Measurements from ENCODE around the gene POLR2L. TPM values are rescaled to one million over a fixed set of nuclear protein-coding genes. Genes with fewer than 3 reads are reported as not detected.

Gene POLR2L
- total and polyA plus RNA-seq, 2 of the 13 experiments (the other 11 are each of a cell fraction or from before 2014, with no cell fraction given) = 104 to 114 TPM

GRCh38 chr11:799641-800316, 42.5 kb downstream of the POLR2L start:
- no peak overlapping the region for H3K4me3 ChIP-seq (replicated peaks in 1 of 3; ENCODE audit: insufficient read depth in 1 of 3, low read depth in 2 of 3, low read length in 3 of 3)
- DNase-seq (ENCODE audit: low spot score) (no peak), FAIRE-seq (no peak), ATAC-seq (no peak)
- intact Hi-C loops (cut with micrococcal nuclease; ENCODE audit: unreplicated experiment) (no loop called here), in situ Hi-C loops (cut with HindIII; ENCODE audit: extremely low pct_ligation_motif_present, low pct_unique_long_range_greater_than_20kb) (no loop called here)
- POLR2A ChIA-PET = no interaction called here
- TF ChIP-seq RFX1 (IDR thresholded peaks at IDR 0.05) = no peak
- no peak for TF ChIP-seq REXO4 (CRISPR knock-in tag; IDR thresholded peaks at IDR 0.05; ENCODE audit: borderline replicate concordance)
- peak; percentile 29; the same call in 1 of the 2 replicates for TF ChIP-seq RBFOX2 (IDR thresholded peaks at IDR 0.05; ENCODE audit: low read depth, low read length)
- no peak for TF ChIP-seq BORCS8-MEF2B (CRISPR knock-in tag; IDR thresholded peaks at IDR 0.05)
- no peaks in the 10 kb centered on the region; a peak in 1 of 5 replicates for H3K27me3 ChIP-seq (ENCODE audit: control insufficient read depth in 1 of 2, insufficient read depth in 2 of 2, low read length in 2 of 2)
- no TSS peak for BruUV-seq (replicated peaks)
- CTCF ChIA-PET (ENCODE audit: low intra/inter-chr PET ratio, low total read pairs) = no interaction called here
- peaks cover 14% of the 10 kb centered on the region for H3K4me1 ChIP-seq (ENCODE audit: insufficient read depth, low read length)
- H3K9ac ChIP-seq (ENCODE audit: insufficient read depth, low read depth, low read length) = no peak overlapping the region
- no peaks in the 10 kb centered on the region for H4K20me1 ChIP-seq (ENCODE audit: insufficient read depth, low read length)
- H2AFZ ChIP-seq (ENCODE audit: low read length) = no peak overlapping the region
- 97% methylated on average over 15 of the region's 32 CpGs for WGBS (ENCODE audit: low lambda C conversion rate)
- peaks cover 7 to 8% of the 10 kb centered on the region in 2 experiments; a peak in 3 of 5 replicates for H3K36me3 ChIP-seq (replicated peaks in 1 of 2; ENCODE audit: control insufficient read depth in 1 of 2, insufficient read depth in 2 of 2, low read length in 2 of 2)
- H3K27ac ChIP-seq (ENCODE audit: extremely low read length, insufficient read depth, low read length) = no peak overlapping the region
- peaks cover 17% of the 10 kb centered on the region for H3K79me2 ChIP-seq (ENCODE audit: insufficient read depth, low read length)
- no peak overlapping the region for H3K4me2 ChIP-seq (ENCODE audit: low read depth, low read length)
- no peaks in the 10 kb centered on the region for H3K9me3 ChIP-seq (ENCODE audit: low read length)

DNA sequence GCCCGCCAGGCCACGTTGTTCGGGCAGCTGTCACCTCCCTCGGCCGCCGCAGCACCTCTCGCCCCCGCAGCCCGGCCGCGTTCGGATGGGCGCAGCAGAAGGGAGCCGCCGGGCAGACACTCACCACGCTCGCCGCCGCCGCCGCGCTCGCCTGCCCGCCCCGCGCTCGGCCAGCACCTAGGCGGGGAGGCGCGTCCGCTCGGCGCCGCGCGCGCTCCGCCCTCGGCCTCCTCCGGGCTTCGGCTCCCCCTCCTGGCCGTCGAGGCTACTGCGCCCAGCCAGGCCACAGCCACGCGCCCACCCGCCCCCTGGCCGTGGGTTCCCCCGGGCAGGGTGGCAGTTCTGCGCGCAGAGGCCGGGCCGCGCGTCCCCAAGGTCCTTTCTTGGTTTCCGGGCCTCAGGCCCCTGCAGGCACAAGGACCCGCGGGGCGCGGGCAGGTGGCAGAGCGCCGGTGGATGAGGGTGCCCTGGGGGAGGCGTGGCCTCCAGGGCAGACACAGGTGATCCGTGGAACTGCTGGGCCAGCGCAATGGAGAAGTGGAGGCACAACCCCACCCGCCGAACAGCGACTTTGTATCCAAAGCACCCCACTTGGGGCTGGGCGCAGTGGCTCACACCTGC, 44.1 kb downstream of the POLR2L start, which contains the start of gene SLC25A22:
SLC25A22 (minus strand) TSS at position 189 of the 621 bp plus-strand sequence. CDS start 3,275 bp downstream, outside the sequence.
- Histone ChIP-seq H3K9me3 (ENCODE audit: low read length) (no peaks in the 10 kb centered on the region), H2AFZ (ENCODE audit: low read length) (no peak within 1 kb of the TSS), H3K27me3 (ENCODE audit: control insufficient read depth in 1 of 2, insufficient read depth in 2 of 2, low read length in 2 of 2) (no peaks in the 10 kb centered on the region; a peak in 1 of 5 replicates), H3K79me2 (ENCODE audit: insufficient read depth, low read length) (peaks cover 4% of the 10 kb centered on the region), H3K4me3 (replicated peaks in 1 of 3; ENCODE audit: insufficient read depth in 1 of 3, low read depth in 2 of 3, low read length in 3 of 3) (peak within 1 kb of the TSS; percentile 70 to 97 (median 94)), H3K27ac (ENCODE audit: extremely low read length, insufficient read depth, low read length) (peak within 1 kb of the TSS; percentile 80), H4K20me1 (ENCODE audit: insufficient read depth, low read length) (no peaks in the 10 kb centered on the region), H3K36me3 (replicated peaks in 1 of 2; ENCODE audit: control insufficient read depth in 1 of 2, insufficient read depth in 2 of 2, low read length in 2 of 2) (peaks cover 7 to 8% of the 10 kb centered on the region in 2 experiments; a peak in 3 of 5 replicates), H3K9ac (ENCODE audit: insufficient read depth, low read depth, low read length) (peak within 1 kb of the TSS; percentile 82), H3K4me2 (ENCODE audit: low read depth, low read length) (peak within 1 kb of the TSS; percentile 100), H3K4me1 (ENCODE audit: insufficient read depth, low read length) (peaks cover 4% of the 10 kb centered on the region)
- peak; percentile 52 for ATAC-seq
- 67% methylated on average over 7 of the region's 69 CpGs for WGBS (ENCODE audit: low lambda C conversion rate)
- CTCF ChIA-PET (ENCODE audit: low intra/inter-chr PET ratio, low total read pairs) = interaction anchor here (1.2 kb wide), 1 partner anchor 70 kb away, joined by 4 read pairs; no protein-coding TSS in a partner anchor
- intact Hi-C loops (cut with micrococcal nuclease; ENCODE audit: unreplicated experiment) (no loop called here), in situ Hi-C loops (cut with HindIII; ENCODE audit: extremely low pct_ligation_motif_present, low pct_unique_long_range_greater_than_20kb) (no loop called here)
- DNase-seq (ENCODE audit: low spot score) = peak; percentile 49
- POLR2A ChIA-PET = interaction anchor here (5.3 kb wide), 1 partner anchor 20 kb away, joined by 44 read pairs; the partner anchor contains the start of gene GATD1
- BruUV-seq (replicated peaks) = no TSS peak
- FAIRE-seq = no peak
- no peak for TF ChIP-seq ZNF792 (CRISPR knock-in tag; IDR thresholded peaks at IDR 0.05)
- TF ChIP-seq ZNF672 (CRISPR knock-in tag; IDR thresholded peaks at IDR 0.05) = no peak
- no peak for TF ChIP-seq ZNF260 (CRISPR knock-in tag; IDR thresholded peaks at IDR 0.05; ENCODE audit: borderline replicate concordance, low read depth)
- TF ChIP-seq, protein P1, sequence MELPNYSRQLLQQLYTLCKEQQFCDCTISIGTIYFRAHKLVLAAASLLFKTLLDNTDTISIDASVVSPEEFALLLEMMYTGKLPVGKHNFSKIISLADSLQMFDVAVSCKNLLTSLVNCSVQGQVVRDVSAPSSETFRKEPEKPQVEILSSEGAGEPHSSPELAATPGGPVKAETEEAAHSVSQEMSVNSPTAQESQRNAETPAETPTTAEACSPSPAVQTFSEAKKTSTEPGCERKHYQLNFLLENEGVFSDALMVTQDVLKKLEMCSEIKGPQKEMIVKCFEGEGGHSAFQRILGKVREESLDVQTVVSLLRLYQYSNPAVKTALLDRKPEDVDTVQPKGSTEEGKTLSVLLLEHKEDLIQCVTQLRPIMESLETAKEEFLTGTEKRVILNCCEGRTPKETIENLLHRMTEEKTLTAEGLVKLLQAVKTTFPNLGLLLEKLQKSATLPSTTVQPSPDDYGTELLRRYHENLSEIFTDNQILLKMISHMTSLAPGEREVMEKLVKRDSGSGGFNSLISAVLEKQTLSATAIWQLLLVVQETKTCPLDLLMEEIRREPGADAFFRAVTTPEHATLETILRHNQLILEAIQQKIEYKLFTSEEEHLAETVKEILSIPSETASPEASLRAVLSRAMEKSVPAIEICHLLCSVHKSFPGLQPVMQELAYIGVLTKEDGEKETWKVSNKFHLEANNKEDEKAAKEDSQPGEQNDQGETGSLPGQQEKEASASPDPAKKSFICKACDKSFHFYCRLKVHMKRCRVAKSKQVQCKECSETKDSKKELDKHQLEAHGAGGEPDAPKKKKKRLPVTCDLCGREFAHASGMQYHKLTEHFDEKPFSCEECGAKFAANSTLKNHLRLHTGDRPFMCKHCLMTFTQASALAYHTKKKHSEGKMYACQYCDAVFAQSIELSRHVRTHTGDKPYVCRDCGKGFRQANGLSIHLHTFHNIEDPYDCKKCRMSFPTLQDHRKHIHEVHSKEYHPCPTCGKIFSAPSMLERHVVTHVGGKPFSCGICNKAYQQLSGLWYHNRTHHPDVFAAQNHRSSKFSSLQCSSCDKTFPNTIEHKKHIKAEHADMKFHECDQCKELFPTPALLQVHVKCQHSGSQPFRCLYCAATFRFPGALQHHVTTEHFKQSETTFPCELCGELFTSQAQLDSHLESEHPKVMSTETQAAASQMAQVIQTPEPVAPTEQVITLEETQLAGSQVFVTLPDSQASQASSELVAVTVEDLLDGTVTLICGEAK (IDR thresholded peaks at IDR 0.05) = no peak
- TF ChIP-seq, protein P1 (CRISPR knock-in tag; IDR thresholded peaks at IDR 0.05) = no peak
